GM18907 (cell line): ENCODE measurements around the gene RSPH6A.
"Not testable (repeated sequence)": the region's sequence is repeated elsewhere in the genome, so short reads cannot be mapped to it uniquely, and the experiment has no call there.

Experiments used
- ATAC-seq: cut with Tn5 transposase; IDR thresholded peaks from one replicate; pipeline ENCODE4 v1.9.1; 2021; ENCODE audit warnings: mild to moderate bottlenecking, moderate library complexity; ENCODE audit not compliant: unreplicated experiment

The RSPH6A gene

GRCh38 chr19:45767410-45767880 is 47.7 kb downstream of the RSPH6A start:
- no peak for ATAC-seq

GRCh38 chr19:45766869-45767346 is 48.2 kb downstream of the RSPH6A start:
- ATAC-seq: no peak

- ATAC-seq: no peak
These were observed 48.7 kb downstream of the RSPH6A start for GRCh38 chr19:45766296-45766868.

GRCh38 chr19:45765702-45766295 is 49.3 kb downstream of the RSPH6A start:
- ATAC-seq: no peak

- no peak for ATAC-seq
These were observed 50.0 kb downstream of the RSPH6A start for GRCh38 chr19:45764945-45765701.

- ATAC-seq: no peak
These were observed 50.6 kb downstream of the RSPH6A start for GRCh38 chr19:45764475-45764874.

GRCh38 chr19:45763691-45764294 is 51.3 kb downstream of the RSPH6A start:
- ATAC-seq: no peak

GRCh38 chr19:45762870-45763631 is 52.1 kb downstream of the RSPH6A start:
- ATAC-seq: no peak

GRCh38 chr19:45761714-45762113 is 53.4 kb downstream of the RSPH6A start:
- no peak for ATAC-seq

- no peak for ATAC-seq
These were observed 56.2 kb downstream of the RSPH6A start for GRCh38 chr19:45758921-45759320.

- ATAC-seq: no peak
These were observed 57.4 kb downstream of the RSPH6A start for GRCh38 chr19:45757695-45758094.

- ATAC-seq: no peak
These were observed 60.8 kb downstream of the RSPH6A start for GRCh38 chr19:45754323-45754722.

GRCh38 chr19:45753548-45753947 is 61.6 kb downstream of the RSPH6A start:
- ATAC-seq: no peak

- no peak for ATAC-seq
These were observed 62.5 kb downstream of the RSPH6A start for GRCh38 chr19:45752639-45753038.

- ATAC-seq: not testable (repeated sequence)
These were observed 63.6 kb downstream of the RSPH6A start for GRCh38 chr19:45751483-45751882.

GRCh38 chr19:45747513-45747912 is 67.6 kb downstream of the RSPH6A start:
- no peak for ATAC-seq

GRCh38 chr19:45746866-45747265 is 68.2 kb downstream of the RSPH6A start:
- no peak for ATAC-seq
